ENCODE data around the gene MACROD1. TPM values are rescaled to one million over a fixed set of nuclear protein-coding genes. Genes with fewer than 3 reads are reported as not detected.
A peak's percentile ranks its signal among the peaks of the same experiment; 100 is the strongest.

The MACROD1 gene
- total and polyA plus RNA-seq, 2 of the 13 experiments (the other 11 are each of a cell fraction or from before 2014, with no cell fraction given): 23.1 to 34.5 TPM

GRCh38 chr11:64164392-64165312 lies 1.3 kb downstream of the MACROD1 start (continued):
- TF ChIP-seq, protein P1, sequence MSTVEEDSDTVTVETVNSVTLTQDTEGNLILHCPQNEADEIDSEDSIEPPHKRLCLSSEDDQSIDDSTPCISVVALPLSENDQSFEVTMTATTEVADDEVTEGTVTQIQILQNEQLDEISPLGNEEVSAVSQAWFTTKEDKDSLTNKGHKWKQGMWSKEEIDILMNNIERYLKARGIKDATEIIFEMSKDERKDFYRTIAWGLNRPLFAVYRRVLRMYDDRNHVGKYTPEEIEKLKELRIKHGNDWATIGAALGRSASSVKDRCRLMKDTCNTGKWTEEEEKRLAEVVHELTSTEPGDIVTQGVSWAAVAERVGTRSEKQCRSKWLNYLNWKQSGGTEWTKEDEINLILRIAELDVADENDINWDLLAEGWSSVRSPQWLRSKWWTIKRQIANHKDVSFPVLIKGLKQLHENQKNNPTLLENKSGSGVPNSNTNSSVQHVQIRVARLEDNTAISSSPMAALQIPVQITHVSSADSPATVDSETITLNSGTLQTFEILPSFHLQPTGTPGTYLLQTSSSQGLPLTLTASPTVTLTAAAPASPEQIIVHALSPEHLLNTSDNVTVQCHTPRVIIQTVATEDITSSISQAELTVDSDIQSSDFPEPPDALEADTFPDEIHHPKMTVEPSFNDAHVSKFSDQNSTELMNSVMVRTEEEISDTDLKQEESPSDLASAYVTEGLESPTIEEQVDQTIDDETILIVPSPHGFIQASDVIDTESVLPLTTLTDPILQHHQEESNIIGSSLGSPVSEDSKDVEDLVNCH (CRISPR knock-in tag; IDR thresholded peaks at IDR 0.05): no peak
- TF ChIP-seq ZNF790 (CRISPR knock-in tag; IDR thresholded peaks at IDR 0.05; ENCODE audit: borderline replicate concordance) (no peak), ZFX (CRISPR knock-in tag; IDR thresholded peaks at IDR 0.05; ENCODE audit: low read depth) (no peak), ZNF784 (CRISPR knock-in tag; IDR thresholded peaks at IDR 0.05; ENCODE audit: borderline replicate concordance) (no peak), TP53 (CRISPR knock-in tag; conservative IDR thresholded peaks at IDR 0.05) (no peak), ZNF619 (CRISPR knock-in tag; IDR thresholded peaks at IDR 0.05) (no peak), PHF20 (CRISPR knock-in tag; IDR thresholded peaks at IDR 0.05) (no peak), TCF7 (IDR thresholded peaks at IDR 0.05; ENCODE audit: low read depth) (no peak), ATF5 (CRISPR knock-in tag; IDR thresholded peaks at IDR 0.05; ENCODE audit: low read depth) (no peak), ZNF337 (CRISPR knock-in tag; IDR thresholded peaks at IDR 0.05; ENCODE audit: borderline replicate concordance, low read depth) (no peak), SMAD9 (CRISPR knock-in tag; IDR thresholded peaks at IDR 0.05) (peak; percentile 58; the same call in 1 of the 2 replicates), SAP130 (CRISPR knock-in tag; IDR thresholded peaks at IDR 0.05; ENCODE audit: low read depth) (no peak; the same call in 1 of the 2 replicates), RBM22 (optimal IDR thresholded peaks at IDR 0.05; ENCODE audit: low read length) (no peak), HHEX (CRISPR knock-in tag; IDR thresholded peaks at IDR 0.05) (no peak), RAD21 (CRISPR knock-in tag; IDR thresholded peaks at IDR 0.05) (no peak), TFDP1 (CRISPR knock-in tag; IDR thresholded peaks at IDR 0.05; ENCODE audit: borderline replicate concordance) (peak; percentile 54; the same call in 1 of the 2 replicates)
- TF ChIP-seq, protein P2, sequence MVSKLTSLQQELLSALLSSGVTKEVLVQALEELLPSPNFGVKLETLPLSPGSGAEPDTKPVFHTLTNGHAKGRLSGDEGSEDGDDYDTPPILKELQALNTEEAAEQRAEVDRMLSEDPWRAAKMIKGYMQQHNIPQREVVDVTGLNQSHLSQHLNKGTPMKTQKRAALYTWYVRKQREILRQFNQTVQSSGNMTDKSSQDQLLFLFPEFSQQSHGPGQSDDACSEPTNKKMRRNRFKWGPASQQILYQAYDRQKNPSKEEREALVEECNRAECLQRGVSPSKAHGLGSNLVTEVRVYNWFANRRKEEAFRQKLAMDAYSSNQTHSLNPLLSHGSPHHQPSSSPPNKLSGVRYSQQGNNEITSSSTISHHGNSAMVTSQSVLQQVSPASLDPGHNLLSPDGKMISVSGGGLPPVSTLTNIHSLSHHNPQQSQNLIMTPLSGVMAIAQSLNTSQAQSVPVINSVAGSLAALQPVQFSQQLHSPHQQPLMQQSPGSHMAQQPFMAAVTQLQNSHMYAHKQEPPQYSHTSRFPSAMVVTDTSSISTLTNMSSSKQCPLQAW (CRISPR knock-in tag; IDR thresholded peaks at IDR 0.05): no peak
- TF ChIP-seq, protein P3, sequence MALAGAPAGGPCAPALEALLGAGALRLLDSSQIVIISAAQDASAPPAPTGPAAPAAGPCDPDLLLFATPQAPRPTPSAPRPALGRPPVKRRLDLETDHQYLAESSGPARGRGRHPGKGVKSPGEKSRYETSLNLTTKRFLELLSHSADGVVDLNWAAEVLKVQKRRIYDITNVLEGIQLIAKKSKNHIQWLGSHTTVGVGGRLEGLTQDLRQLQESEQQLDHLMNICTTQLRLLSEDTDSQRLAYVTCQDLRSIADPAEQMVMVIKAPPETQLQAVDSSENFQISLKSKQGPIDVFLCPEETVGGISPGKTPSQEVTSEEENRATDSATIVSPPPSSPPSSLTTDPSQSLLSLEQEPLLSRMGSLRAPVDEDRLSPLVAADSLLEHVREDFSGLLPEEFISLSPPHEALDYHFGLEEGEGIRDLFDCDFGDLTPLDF (CRISPR knock-in tag; IDR thresholded peaks at IDR 0.05): no peak

All from HepG2 (cell line).